Gastrocnemius medialis (tissue), 4 donors: ENCODE data around the gene TMA7.

Experiments
- POLR2A ChIP-seq, 2 donors: fragments of 450-650 bp; IDR thresholded peaks; one replicate each; pipeline ENCODE4 v1.6.1; 2017; ENCODE audit warnings: antibody characterized with exemption in 2 of 2, mild to moderate bottlenecking in 2 of 2, moderate library complexity in 2 of 2
- TF ChIP-seq, protein P1 (sequence below), 5 experiments: fragments of 450-650 bp in 3 of 5; fragments of 200-600 bp in 2 of 5; sonication (generic) in 2 of 5; IDR thresholded peaks in 4 of 5; conservative IDR thresholded peaks in 1 of 5; 1 replicate in 4 of 5; 2 replicates in 1 of 5; pipeline ENCODE4 v1.5.1; 2016 to 2019; ENCODE audit warnings: antibody characterized with exemption in 5 of 5, mild to moderate bottlenecking in 3 of 5, moderate library complexity in 3 of 5

DNA sequence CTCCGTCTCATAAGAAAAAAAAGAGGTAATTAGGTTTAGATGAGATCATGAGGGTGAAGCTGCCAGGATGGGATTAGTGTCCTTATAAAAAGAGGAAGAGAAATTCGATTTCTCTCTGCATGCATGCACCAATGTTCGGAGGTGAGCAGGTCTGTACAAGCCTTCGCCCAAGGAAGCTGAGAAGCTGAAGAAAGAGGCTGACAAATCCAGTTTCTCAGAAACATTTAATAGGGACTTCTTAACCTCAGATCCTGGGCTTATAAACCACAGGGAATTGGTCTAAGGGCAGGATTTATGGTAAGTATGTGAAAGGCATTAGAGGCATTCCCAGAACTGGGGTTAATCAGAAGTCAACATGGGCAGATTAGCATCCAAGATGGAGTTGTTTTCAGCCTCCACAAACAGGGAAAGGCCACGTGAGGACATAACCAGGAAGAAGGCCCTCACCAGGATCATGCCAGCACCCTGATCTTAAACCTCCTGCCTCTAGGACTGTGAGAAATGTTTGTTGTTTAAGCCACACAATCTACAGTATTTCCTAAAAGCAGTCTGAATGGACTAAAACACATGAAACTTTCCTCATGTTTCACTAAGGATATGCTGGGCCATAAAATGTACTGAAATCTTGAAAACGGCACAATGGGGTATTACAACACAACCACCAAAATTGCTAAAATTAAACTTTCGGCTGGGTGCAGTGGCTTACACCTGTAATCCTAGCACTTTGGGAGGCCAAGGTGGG is 52.6 kb downstream of the TMA7 start:
- TF ChIP-seq, protein P1, sequence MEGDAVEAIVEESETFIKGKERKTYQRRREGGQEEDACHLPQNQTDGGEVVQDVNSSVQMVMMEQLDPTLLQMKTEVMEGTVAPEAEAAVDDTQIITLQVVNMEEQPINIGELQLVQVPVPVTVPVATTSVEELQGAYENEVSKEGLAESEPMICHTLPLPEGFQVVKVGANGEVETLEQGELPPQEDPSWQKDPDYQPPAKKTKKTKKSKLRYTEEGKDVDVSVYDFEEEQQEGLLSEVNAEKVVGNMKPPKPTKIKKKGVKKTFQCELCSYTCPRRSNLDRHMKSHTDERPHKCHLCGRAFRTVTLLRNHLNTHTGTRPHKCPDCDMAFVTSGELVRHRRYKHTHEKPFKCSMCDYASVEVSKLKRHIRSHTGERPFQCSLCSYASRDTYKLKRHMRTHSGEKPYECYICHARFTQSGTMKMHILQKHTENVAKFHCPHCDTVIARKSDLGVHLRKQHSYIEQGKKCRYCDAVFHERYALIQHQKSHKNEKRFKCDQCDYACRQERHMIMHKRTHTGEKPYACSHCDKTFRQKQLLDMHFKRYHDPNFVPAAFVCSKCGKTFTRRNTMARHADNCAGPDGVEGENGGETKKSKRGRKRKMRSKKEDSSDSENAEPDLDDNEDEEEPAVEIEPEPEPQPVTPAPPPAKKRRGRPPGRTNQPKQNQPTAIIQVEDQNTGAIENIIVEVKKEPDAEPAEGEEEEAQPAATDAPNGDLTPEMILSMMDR (IDR thresholded peaks at IDR 0.05 in 4 of 5, conservative IDR thresholded peaks at IDR 0.05 in 1 of 5), result no peak
- TF ChIP-seq POLR2A (IDR thresholded peaks at IDR 0.05), result no peak
